Suprapubic skin (tissue), 3 donors: ENCODE measurements around the gene ZFAND3.

Source experiments
- CTCF ChIP-seq, 2 donors: fragments of 200-600 bp in 1 of 2; fragments of 450-650 bp in 1 of 2; sonication (generic) in 1 of 2; IDR thresholded peaks; one replicate each; pipeline ENCODE4 v1.5.1; 2016 to 2019; ENCODE audit warnings: antibody characterized with exemption in 2 of 2, mild to moderate bottlenecking in 1 of 2, moderate library complexity in 1 of 2
- POLR2A ChIP-seq, 2 donors: fragments of 450-650 bp; IDR thresholded peaks; one replicate each; pipeline ENCODE4 v1.6.1; 2017; ENCODE audit warnings: antibody characterized with exemption in 2 of 2, mild to moderate bottlenecking in 2 of 2, moderate library complexity in 2 of 2

- TF ChIP-seq CTCF (IDR thresholded peaks at IDR 0.05) (no peak), POLR2A (IDR thresholded peaks at IDR 0.05) (no peak)
Observed at GRCh38 chr6:38115626-38116008, 296.1 kb downstream of the ZFAND3 start.
